Measurements from ENCODE around the gene ZNF473. TPM values are rescaled to one million over a fixed set of nuclear protein-coding genes. Genes with fewer than 3 reads are reported as not detected.
A peak's percentile ranks its signal among the peaks of the same experiment; 100 is the strongest.

The ZNF473 gene
- total RNA-seq = 1 to 10 TPM; 8.3 to 9.0 TPM

DNA sequence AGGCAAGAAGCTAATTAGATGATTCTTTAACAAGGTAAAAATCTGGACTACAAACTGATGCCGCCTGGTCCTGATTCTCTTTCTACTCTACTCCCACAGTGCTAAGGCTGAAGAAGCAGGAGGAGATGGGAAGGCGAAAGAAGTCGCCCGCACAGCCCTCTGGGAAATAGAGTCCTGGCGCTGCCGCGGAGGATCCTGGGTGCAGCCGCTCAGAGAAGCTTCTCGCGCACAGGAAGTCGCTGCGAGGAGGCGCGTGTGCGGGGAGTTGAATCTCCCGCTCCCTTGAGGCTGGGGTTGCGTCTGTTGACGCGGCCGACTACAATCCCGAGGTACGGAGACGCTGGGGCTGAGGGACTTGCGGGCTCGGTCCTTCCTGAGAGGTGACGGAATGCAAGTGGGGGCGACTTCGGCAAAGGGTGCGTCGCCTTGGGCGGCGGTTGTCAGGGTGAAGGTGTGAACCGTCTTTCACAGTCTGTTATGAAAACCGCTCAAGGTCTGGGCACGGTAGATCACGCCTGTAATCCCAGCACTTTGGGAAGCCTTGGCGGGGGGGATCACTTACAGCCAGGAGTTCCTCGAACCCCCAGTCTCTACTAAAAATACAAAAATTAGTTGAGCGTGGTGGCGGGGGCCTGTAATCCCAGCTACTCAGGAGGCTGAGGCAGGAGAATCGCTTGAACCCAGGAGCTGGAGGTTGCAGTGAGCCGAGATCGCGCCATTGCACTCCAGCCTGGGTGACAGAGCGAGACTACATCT, at the start of gene ZNF473:
Gene ZNF473, plus strand, starts transcription at position 212 of the 756 bp plus-strand sequence. CDS start 5,078 bp downstream, outside the sequence.
- Mint-ChIP-seq H3K4me1 (ENCODE audit: low read depth) (peaks cover 31% of the 10 kb centered on the region), H3K36me3 (ENCODE audit: low read depth) (peaks cover 27% of the 10 kb centered on the region), H3K27me3 (ENCODE audit: low read depth) (no peaks in the 10 kb centered on the region), H3K27ac (peak within 1 kb of the TSS; percentile 98), H3K9me3 (ENCODE audit: insufficient read depth) (peaks cover 13% of the 10 kb centered on the region), H3K4me3 (peak within 1 kb of the TSS; percentile 86)
- CTCF ChIA-PET = interaction anchor here (0.6 to 1.1 kb wide), 2 partner anchors 97 to 178 kb away, joined by 3 read pairs; partner anchors contain the start of genes ATF5 and NUP62
- POLR2A ChIA-PET = no interaction called here
- peak; percentile 77 for ATAC-seq
- DNase-seq = peak; percentile 96

DNA sequence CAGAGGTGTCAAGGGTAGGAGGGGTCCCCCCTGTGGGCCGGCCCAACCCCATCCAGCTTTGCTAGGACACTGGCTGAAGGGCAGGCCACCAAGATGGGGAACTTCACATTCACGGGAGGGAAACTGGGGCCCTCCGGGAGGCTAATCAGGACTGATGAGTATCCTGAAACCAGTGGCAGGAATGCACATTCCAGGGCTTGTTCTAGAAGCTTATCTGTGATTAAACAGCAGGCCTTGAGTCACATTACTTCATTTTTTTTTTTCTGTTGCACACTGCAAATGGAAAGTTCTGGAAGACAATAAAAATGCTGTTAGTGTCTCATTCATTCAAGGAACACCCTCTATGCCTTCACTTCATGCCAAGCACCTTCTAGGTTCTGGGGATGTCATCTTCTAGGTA, 49.3 kb upstream of the ZNF473 start:
- no peak overlapping the region for H3K27ac Mint-ChIP-seq
- ChIA-PET CTCF (no interaction called here), POLR2A (interaction anchor here (0.8 kb wide), 1 partner anchor 86 kb away, joined by 3 read pairs; no protein-coding TSS in a partner anchor)
- peaks cover 4% of the 10 kb centered on the region for H3K36me3 Mint-ChIP-seq (ENCODE audit: low read depth)
- H3K9me3 Mint-ChIP-seq (ENCODE audit: insufficient read depth) = no peaks in the 10 kb centered on the region
- ATAC-seq (no peak), DNase-seq (no peak)
- H3K4me1 Mint-ChIP-seq (ENCODE audit: low read depth) = no peaks in the 10 kb centered on the region
- H3K4me3 Mint-ChIP-seq = no peak overlapping the region
- H3K27me3 Mint-ChIP-seq (ENCODE audit: low read depth) = no peaks in the 10 kb centered on the region

GRCh38 chr19:49977076-49977475, 48.7 kb upstream of the ZNF473 start:
- no peak overlapping the region for H3K4me3 Mint-ChIP-seq
- H3K27ac Mint-ChIP-seq = no peak overlapping the region
- ATAC-seq = no peak
- peaks cover 7% of the 10 kb centered on the region for H3K36me3 Mint-ChIP-seq (ENCODE audit: low read depth)
- no peaks in the 10 kb centered on the region for H3K9me3 Mint-ChIP-seq (ENCODE audit: insufficient read depth)
- ChIA-PET POLR2A (no interaction called here), CTCF (no interaction called here)
- no peaks in the 10 kb centered on the region for H3K4me1 Mint-ChIP-seq (ENCODE audit: low read depth)
- DNase-seq = no peak
- H3K27me3 Mint-ChIP-seq (ENCODE audit: low read depth) = no peaks in the 10 kb centered on the region

GRCh38 chr19:49977881-49978280, 47.9 kb upstream of the ZNF473 start:
- no peak for DNase-seq
- H3K4me1 Mint-ChIP-seq (ENCODE audit: low read depth) = no peaks in the 10 kb centered on the region
- H3K9me3 Mint-ChIP-seq (ENCODE audit: insufficient read depth) = no peaks in the 10 kb centered on the region
- H3K4me3 Mint-ChIP-seq = no peak overlapping the region
- POLR2A ChIA-PET = interaction anchor here (0.6 to 1.1 kb wide), 2 partner anchors 38 to 49 kb away, joined by 3 to 4 read pairs; partner anchors contain the start of genes ATF5 and NUP62
- H3K36me3 Mint-ChIP-seq (ENCODE audit: low read depth) = peaks cover 7% of the 10 kb centered on the region
- no peak for ATAC-seq
- no peaks in the 10 kb centered on the region for H3K27me3 Mint-ChIP-seq (ENCODE audit: low read depth)
- CTCF ChIA-PET = no interaction called here
- H3K27ac Mint-ChIP-seq = no peak overlapping the region

- no peaks in the 10 kb centered on the region for H3K4me1 Mint-ChIP-seq (ENCODE audit: low read depth)
- no peaks in the 10 kb centered on the region for H3K9me3 Mint-ChIP-seq (ENCODE audit: insufficient read depth)
- H3K4me3 Mint-ChIP-seq = no peak overlapping the region
- ChIA-PET CTCF (no interaction called here), POLR2A (interaction anchor here (0.6 to 1.1 kb wide), 2 partner anchors 39 to 49 kb away, joined by 3 to 4 read pairs; partner anchors contain the start of genes ATF5 and NUP62)
- ATAC-seq (no peak), DNase-seq (no peak)
- no peak overlapping the region for H3K27ac Mint-ChIP-seq
- peaks cover 7% of the 10 kb centered on the region for H3K36me3 Mint-ChIP-seq (ENCODE audit: low read depth)
- H3K27me3 Mint-ChIP-seq (ENCODE audit: low read depth) = no peaks in the 10 kb centered on the region
Measured at GRCh38 chr19:49978324-49978723, 47.5 kb upstream of the ZNF473 start.

DNA sequence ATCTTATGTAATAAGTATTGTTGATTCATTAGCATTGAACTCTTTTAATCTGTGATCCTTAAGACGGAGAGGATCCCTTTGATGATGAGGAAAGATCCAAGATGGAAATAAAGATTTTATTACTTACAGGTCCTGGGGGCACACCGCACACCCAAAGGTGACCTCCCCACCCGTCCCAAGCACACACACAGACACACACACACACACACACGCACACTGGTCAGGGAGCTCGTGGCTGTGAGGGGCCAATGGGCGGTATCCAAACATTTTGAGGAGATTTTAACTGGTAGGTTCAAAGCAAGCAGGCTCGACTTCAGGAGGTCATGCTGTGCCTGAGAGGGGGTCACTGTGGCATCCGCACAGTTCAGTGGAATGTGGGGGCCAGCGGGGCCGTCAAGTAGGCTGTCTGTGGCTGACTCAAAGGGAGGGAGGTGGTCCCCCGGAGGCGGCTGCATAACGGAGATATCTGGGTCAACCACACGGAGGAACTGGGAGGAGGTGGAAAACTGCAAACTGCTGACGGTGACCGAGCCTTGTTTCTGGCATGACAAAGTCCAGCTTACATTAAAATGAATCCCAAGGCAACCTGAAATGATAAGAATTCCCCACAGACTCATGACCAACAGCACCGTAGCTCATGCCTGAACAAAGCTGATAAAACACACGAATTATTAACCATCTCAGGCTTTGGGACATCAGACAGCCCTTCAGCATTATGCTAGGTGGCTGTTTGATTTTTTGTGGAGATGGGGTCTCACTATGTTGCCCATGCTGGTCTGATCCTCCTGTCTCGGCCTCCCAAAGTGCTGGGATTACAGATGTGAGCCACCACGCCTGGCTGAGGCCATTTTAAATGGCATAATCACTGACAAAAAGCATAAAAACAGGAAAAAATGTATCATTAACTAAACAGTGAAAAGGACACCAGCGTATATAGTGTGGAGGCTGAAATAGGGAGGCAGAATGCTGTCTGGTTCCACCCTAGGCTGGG, 43.9 kb upstream of the ZNF473 start:
- H3K9me3 Mint-ChIP-seq (ENCODE audit: insufficient read depth) = no peaks in the 10 kb centered on the region
- H3K4me3 Mint-ChIP-seq = no peak overlapping the region
- no peak for DNase-seq
- ChIA-PET CTCF (interaction anchor here (1.3 to 2.7 kb wide), 3 partner anchors 11 to 53 kb away, joined by 3 to 9 read pairs (median 3); partner anchors contain the start of gene ATF5), POLR2A (interaction anchor here (0.6 kb wide), 1 partner anchor 19 kb away, joined by 3 read pairs; no protein-coding TSS in a partner anchor)
- H3K4me1 Mint-ChIP-seq (ENCODE audit: low read depth) = no peaks in the 10 kb centered on the region
- H3K36me3 Mint-ChIP-seq (ENCODE audit: low read depth) = peaks cover 14% of the 10 kb centered on the region
- no peaks in the 10 kb centered on the region for H3K27me3 Mint-ChIP-seq (ENCODE audit: low read depth)
- H3K27ac Mint-ChIP-seq = no peak overlapping the region
- ATAC-seq = no peak

GRCh38 chr19:49983645-49984229, 42.1 kb upstream of the ZNF473 start:
- Mint-ChIP-seq H3K4me1 (ENCODE audit: low read depth) (no peaks in the 10 kb centered on the region), H3K27me3 (ENCODE audit: low read depth) (no peaks in the 10 kb centered on the region), H3K36me3 (ENCODE audit: low read depth) (peaks cover 25% of the 10 kb centered on the region), H3K9me3 (ENCODE audit: insufficient read depth) (no peaks in the 10 kb centered on the region), H3K4me3 (no peak overlapping the region), H3K27ac (no peak overlapping the region)
- ChIA-PET POLR2A (no interaction called here), CTCF (interaction anchor here (1.3 to 5.0 kb wide), 4 partner anchors 9 to 55 kb away, joined by 3 to 40 read pairs (median 8); partner anchors contain the start of gene ATF5)
- ATAC-seq = peak; percentile 63
- DNase-seq = peak; percentile 83

DNA sequence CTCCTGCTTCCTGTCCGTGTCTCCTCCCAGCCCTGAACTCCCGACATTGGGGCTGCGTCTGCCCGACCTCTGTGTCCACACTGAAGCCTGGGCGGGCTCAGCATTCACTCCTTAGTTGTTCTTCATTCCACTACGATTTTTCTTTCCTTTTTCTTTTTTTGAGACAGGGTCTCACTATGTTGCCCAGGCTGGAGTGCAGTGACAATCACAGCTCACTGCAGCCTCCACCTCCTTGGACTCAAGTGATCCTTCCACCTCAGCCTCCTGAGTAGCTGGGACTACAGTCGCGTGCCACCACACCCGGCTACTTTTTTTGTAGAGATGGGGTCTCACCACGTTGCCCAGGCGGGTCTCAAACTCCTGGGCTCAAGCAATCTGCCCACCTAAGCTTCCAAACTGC, 41.3 kb upstream of the ZNF473 start:
- CTCF ChIA-PET = interaction anchor here (0.7 to 5.0 kb wide), 5 partner anchors 20 to 151 kb away, joined by 3 to 40 read pairs (median 5); no protein-coding TSS in a partner anchor
- H3K4me3 Mint-ChIP-seq = no peak overlapping the region
- POLR2A ChIA-PET = no interaction called here
- no peaks in the 10 kb centered on the region for H3K4me1 Mint-ChIP-seq (ENCODE audit: low read depth)
- ATAC-seq = no peak
- no peak for DNase-seq
- H3K9me3 Mint-ChIP-seq (ENCODE audit: insufficient read depth) = no peaks in the 10 kb centered on the region
- H3K36me3 Mint-ChIP-seq (ENCODE audit: low read depth) = peaks cover 27% of the 10 kb centered on the region
- H3K27me3 Mint-ChIP-seq (ENCODE audit: low read depth) = no peaks in the 10 kb centered on the region
- H3K27ac Mint-ChIP-seq = no peak overlapping the region

GRCh38 chr19:49985871-49986270, 39.9 kb upstream of the ZNF473 start:
- Mint-ChIP-seq H3K27me3 (ENCODE audit: low read depth) (no peaks in the 10 kb centered on the region), H3K9me3 (ENCODE audit: insufficient read depth) (no peaks in the 10 kb centered on the region), H3K4me3 (no peak overlapping the region), H3K36me3 (ENCODE audit: low read depth) (peaks cover 27% of the 10 kb centered on the region), H3K4me1 (ENCODE audit: low read depth) (no peaks in the 10 kb centered on the region), H3K27ac (no peak overlapping the region)
- POLR2A ChIA-PET = no interaction called here
- DNase-seq (no peak), ATAC-seq (no peak)
- CTCF ChIA-PET = interaction anchor here (1.4 to 5.0 kb wide), 3 partner anchors 19 to 150 kb away, joined by 4 to 40 read pairs (median 5); no protein-coding TSS in a partner anchor

- no peak overlapping the region for H3K27ac Mint-ChIP-seq
- H3K4me1 Mint-ChIP-seq (ENCODE audit: low read depth) = no peaks in the 10 kb centered on the region
- peaks cover 31% of the 10 kb centered on the region for H3K36me3 Mint-ChIP-seq (ENCODE audit: low read depth)
- no peaks in the 10 kb centered on the region for H3K27me3 Mint-ChIP-seq (ENCODE audit: low read depth)
- no peaks in the 10 kb centered on the region for H3K9me3 Mint-ChIP-seq (ENCODE audit: insufficient read depth)
- no peak overlapping the region for H3K4me3 Mint-ChIP-seq
- ChIA-PET POLR2A (no interaction called here), CTCF (interaction anchor here (5.0 kb wide), 1 partner anchor 50 kb away, joined by 40 read pairs; no protein-coding TSS in a partner anchor)
- ATAC-seq = no peak
- no peak for DNase-seq
Measured at GRCh38 chr19:49986354-49986753, 39.5 kb upstream of the ZNF473 start.

GRCh38 chr19:49987159-49987698, 38.6 kb upstream of the ZNF473 start:
- Mint-ChIP-seq H3K9me3 (ENCODE audit: insufficient read depth) (no peaks in the 10 kb centered on the region), H3K4me3 (no peak overlapping the region), H3K27ac (no peak overlapping the region), H3K36me3 (ENCODE audit: low read depth) (peaks cover 30% of the 10 kb centered on the region), H3K27me3 (ENCODE audit: low read depth) (no peaks in the 10 kb centered on the region), H3K4me1 (ENCODE audit: low read depth) (no peaks in the 10 kb centered on the region)
- ATAC-seq (peak; percentile 86), DNase-seq (peak; percentile 94)
- CTCF ChIA-PET = interaction anchor here (5.0 kb wide), 1 partner anchor 51 kb away, joined by 40 read pairs; no protein-coding TSS in a partner anchor
- POLR2A ChIA-PET = no interaction called here
